Upper lobe of left lung (tissue), 4 donors: Measurements from ENCODE around the gene DPH5.

Source experiments
- CTCF ChIP-seq, 6 experiments: fragments of 450-650 bp in 4 of 6; fragments of 200-600 bp in 2 of 6; sonication (generic) in 2 of 6; IDR thresholded peaks; one replicate each; pipeline ENCODE4 v1.5.1; 2016 to 2019; ENCODE audit warnings: antibody characterized with exemption in 6 of 6
- POLR2A ChIP-seq, 4 donors: fragments of 450-650 bp; IDR thresholded peaks; one replicate each; pipeline ENCODE4 v1.5.1; 2016 to 2017; ENCODE audit warnings: antibody characterized with exemption in 4 of 4, mild to moderate bottlenecking in 2 of 4

- no peak for TF ChIP-seq CTCF (IDR thresholded peaks at IDR 0.05)
- no peak for TF ChIP-seq POLR2A (IDR thresholded peaks at IDR 0.05)
Observed at GRCh38 chr1:101055623-101056022, 30.0 kb upstream of the DPH5 start.
